Caco-2 (cell line): Measurements from ENCODE around the gene HENMT1. TPM values are rescaled to one million over a fixed set of nuclear protein-coding genes. Genes with fewer than 3 reads are reported as not detected.

ENCODE experiments used
- Bru-seq: library from RNA; stranded (reverse); fragments of 400-500 nt; gene quantifications from one replicate; lab custom pipeline; 2021; lab: Mats Ljungman, UMichigan
- BruChase-seq, 2 experiments: library from RNA; stranded (reverse); fragments of 400-500 nt; gene quantifications; one replicate each; lab custom pipeline; 2021; lab: Mats Ljungman, UMichigan
- BruUV-seq: library from RNA; stranded (reverse); fragments of 400-500 nt; replicated peaks from 2 replicates; lab custom pipeline; 2021; lab: Mats Ljungman, UMichigan
- CTCF ChIA-PET: fragments of 300-600 bp; sonication (Branson Sonifier 250); formaldehyde crosslinking; loops from one replicate; lab custom pipeline; 2022; ENCODE audit warnings: antibody characterized with exemption; lab: Charles Lee
- POLR2A ChIA-PET: fragments of 300-600 bp; sonication (Branson Sonifier 250); formaldehyde crosslinking; loops from one replicate; lab custom pipeline; 2022; ENCODE audit warnings: antibody characterized with exemption; lab: Charles Lee
- DNase-seq, 2 experiments: peaks; one replicate each; pipeline versions ENCODE4 v3.0.0 to v3.0.0-alpha.2; 2020 to 2022
- H3K27me3 ChIP-seq: replicated peaks from 2 replicates; pipeline ENCODE4 v1.6.0; 2011; ENCODE audit warnings: low read length; ENCODE audit not compliant: control insufficient read depth, insufficient read depth
- H3K36me3 ChIP-seq: 2 replicates; pipeline ENCODE4 v1.5.1; 2011; ENCODE audit warnings: low read length; ENCODE audit not compliant: control insufficient read depth, insufficient read depth
- H3K4me1 ChIP-seq: fragments of 250-450 bp; sonication (Bioruptor Pico); 2 replicates; pipeline ENCODE4 v1.5.1; 2020; ENCODE audit warnings: mild to moderate bottlenecking
- H3K4me3 ChIP-seq: 2 replicates; pipeline ENCODE4 v1.5.1; 2011; ENCODE audit warnings: low read depth, mild to moderate bottlenecking, control low read depth, low read length
- H3K9me3 ChIP-seq: fragments of 250-450 bp; sonication (Bioruptor Pico); 2 replicates; pipeline ENCODE4 v1.5.1; 2020; ENCODE audit warnings: mild to moderate bottlenecking, moderate library complexity
- H3K27ac Mint-ChIP-seq: one replicate; pipeline ENCODE4 v1.8.0; 2022; ENCODE audit warnings: mixed read lengths; ENCODE audit not compliant: unreplicated experiment
- H3K27me3 Mint-ChIP-seq: one replicate; pipeline ENCODE4 v1.8.0; 2022; ENCODE audit warnings: mixed read lengths; ENCODE audit not compliant: insufficient read depth, unreplicated experiment
- H3K36me3 Mint-ChIP-seq: one replicate; pipeline ENCODE4 v1.8.0; 2022; ENCODE audit warnings: mild to moderate bottlenecking, mixed read lengths; ENCODE audit not compliant: insufficient read depth, unreplicated experiment
- H3K4me1 Mint-ChIP-seq: one replicate; pipeline ENCODE4 v1.8.0; 2022; ENCODE audit warnings: low read depth, mixed read lengths; ENCODE audit not compliant: unreplicated experiment
- H3K4me3 Mint-ChIP-seq: one replicate; pipeline ENCODE4 v1.8.0; 2022; ENCODE audit warnings: mild to moderate bottlenecking, moderate library complexity, mixed read lengths; ENCODE audit not compliant: unreplicated experiment
- H3K9me3 Mint-ChIP-seq: one replicate; pipeline ENCODE4 v1.8.0; 2022; ENCODE audit warnings: mixed read lengths; ENCODE audit not compliant: unreplicated experiment
- CTCF ChIP-seq, 2 experiments: fragments of 200-600 bp in 1 of 2; IDR thresholded peaks; 1 replicate in 1 of 2; 2 replicates in 1 of 2; pipeline versions ENCODE4 v1.5.1 to v1.8.0; 2011 to 2022; ENCODE audit warnings: antibody characterized with exemption in 1 of 2, control low read depth in 1 of 2, inconsistent platforms in 1 of 2, low read depth in 1 of 2, low read length in 1 of 2, mild to moderate bottlenecking in 1 of 2, moderate library complexity in 1 of 2; ENCODE audit not compliant: insufficient read depth in 1 of 2, severe bottlenecking in 1 of 2, unreplicated experiment in 1 of 2
- intact Hi-C: fragments of 100-400 bp; cut with micrococcal nuclease; formaldehyde crosslinking; loops from one replicate; pipeline ENCODE4 v1.10.0; 2022; ENCODE audit not compliant: unreplicated experiment
- long read RNA-seq: library from polyadenylated mRNA; stranded (forward); transcript quantifications from one replicate; pipeline ENCODE4 v2.0.0, GENCODE V29; 2022
- total RNA-seq: library from RNA; stranded (reverse); gene quantifications from 2 replicates; pipeline ENCODE4 v1.2.3, GENCODE V29; 2022

HENMT1 gene
- 18.7 and 21.0 TPM in 2 replicates for total RNA-seq
- Bru-seq, nascent RNA, result percentile 74 among the genes with signal in this experiment
- BruChase-seq, experiment 1, labeled RNA remaining after a 2-hour chase, result percentile 73 among the genes with signal in this experiment
- percentile 82 among the genes with signal in this experiment for BruChase-seq, experiment 2, labeled RNA remaining after a 6-hour chase
- long read RNA-seq, transcript HENMT1-202 (8 exons, 1,874 nt), result minor isoform, 14 of 60 reads
- long read RNA-seq, transcript HENMT1-203 (8 exons, 1,696 nt), result major isoform, 29 of 60 reads
- long read RNA-seq, partial matches to known transcripts, result 2 of 60 reads
- long read RNA-seq, other reads (novel, unspliced or antisense), result 14 of 60 reads

- Histone ChIP-seq H3K27me3 (no peaks in the 10 kb centered on the region), H3K36me3 (no peaks in the 10 kb centered on the region), H3K4me3 (peak within 1 kb of the TSS; percentile 41), H3K9me3 (no peaks in the 10 kb centered on the region), H3K4me1 (no peaks in the 10 kb centered on the region)
- Mint-ChIP-seq H3K27me3 (no peaks in the 10 kb centered on the region), H3K9me3 (no peaks in the 10 kb centered on the region), H3K36me3 (peaks cover 8% of the 10 kb centered on the region), H3K4me3 (peak within 1 kb of the TSS; percentile 80), H3K27ac (peak within 1 kb of the TSS; percentile 91), H3K4me1 (peaks cover 7% of the 10 kb centered on the region)
- ChIA-PET CTCF (interaction anchor here (0.6 to 2.1 kb wide), 2 partner anchors 18 to 31 kb away, joined by 3 to 11 read pairs; partner anchors contain the start of gene PRPF38B), POLR2A (interaction anchor here (0.7 to 1.6 kb wide), 6 partner anchors 14 to 439 kb away, joined by 3 to 35 read pairs (median 4); partner anchors contain the start of gene PRPF38B)
- intact Hi-C loops, result loop anchor here (2.0 kb wide), 1 partner anchor 32 kb away; the partner anchor contains the start of gene PRPF38B
- no peak for TF ChIP-seq CTCF (IDR thresholded peaks at IDR 0.05; ENCODE audit: insufficient read depth in 1 of 2, low read depth in 1 of 2, low read length in 1 of 2, severe bottlenecking in 1 of 2, unreplicated experiment in 1 of 2)
- peak; percentile 67 to 68 for DNase-seq
- no TSS peak for BruUV-seq
Measured at GRCh38 chr1:108661030-108661609, at the start of gene HENMT1. TSS of gene HENMT1 (minus strand) at chr1:108661093. CDS start at chr1:108659884, 1,209 bp downstream.

GRCh38 chr1:108708691-108709660 lies 48.1 kb upstream of the HENMT1 start:
- H3K27ac Mint-ChIP-seq, result no peak overlapping the region
- H3K9me3 Mint-ChIP-seq, result no peaks in the 10 kb centered on the region
- intact Hi-C loops, result no loop called here
- H3K27me3 ChIP-seq, result no peaks in the 10 kb centered on the region
- POLR2A ChIA-PET, result no interaction called here
- no peak for TF ChIP-seq CTCF (IDR thresholded peaks at IDR 0.05; ENCODE audit: insufficient read depth in 1 of 2, low read depth in 1 of 2, low read length in 1 of 2, severe bottlenecking in 1 of 2, unreplicated experiment in 1 of 2)
- H3K27me3 Mint-ChIP-seq, result no peaks in the 10 kb centered on the region
- peak in 1 of 2 experiments; percentile 15 for DNase-seq
- peaks cover 11% of the 10 kb centered on the region for H3K36me3 Mint-ChIP-seq
- H3K9me3 ChIP-seq, result no peaks in the 10 kb centered on the region
- H3K4me3 Mint-ChIP-seq, result no peak overlapping the region
- H3K4me1 ChIP-seq, result no peaks in the 10 kb centered on the region; the same call in 1 of the 2 replicates
- CTCF ChIA-PET, result no interaction called here
- no peaks in the 10 kb centered on the region for H3K4me1 Mint-ChIP-seq
- BruUV-seq, result no TSS peak
- no peaks in the 10 kb centered on the region for H3K36me3 ChIP-seq
- H3K4me3 ChIP-seq, result no peak overlapping the region
